Adrenal gland (tissue), 5 donors: ENCODE results near the gene ZNF598.

Source experiments
- CTCF ChIP-seq, 6 experiments: fragments of 450-650 bp in 4 of 6; fragments of 200-600 bp in 2 of 6; sonication (generic) in 1 of 6; IDR thresholded peaks; 1 replicate in 5 of 6; 2 replicates in 1 of 6; pipeline versions ENCODE4 v1.5.1 to v1.8.0; 2016 to 2021; ENCODE audit warnings: antibody characterized with exemption in 6 of 6, mild to moderate bottlenecking in 2 of 6, moderate library complexity in 1 of 6
- POLR2A ChIP-seq, 2 donors: fragments of 450-650 bp; IDR thresholded peaks; one replicate each; pipeline ENCODE4 v1.6.1; 2017; ENCODE audit warnings: antibody characterized with exemption in 2 of 2, mild to moderate bottlenecking in 2 of 2, moderate library complexity in 1 of 2
- donor health status: DM: no; HTN: no; CAD: no.

GRCh38 chr16:1972490-1972877, 37.1 kb downstream of the ZNF598 start:
- TF ChIP-seq CTCF (IDR thresholded peaks at IDR 0.05) (no peak), POLR2A (IDR thresholded peaks at IDR 0.05) (no peak)
